Measurements from ENCODE around the gene TCIRG1.

TCIRG1 gene

GRCh38 chr11:68016904-68017817 lies 21.7 kb upstream of the TCIRG1 start:
- no peak for DNase-seq

- no peak for DNase-seq
Measured at GRCh38 chr11:68017980-68018729, 20.7 kb upstream of the TCIRG1 start.

- no peak for DNase-seq
Measured at GRCh38 chr11:68018730-68019190, 20.1 kb upstream of the TCIRG1 start.

GRCh38 chr11:68019486-68019885 lies 19.3 kb upstream of the TCIRG1 start:
- DNase-seq = no peak

- DNase-seq = no peak
Measured at GRCh38 chr11:68020575-68020974, 18.2 kb upstream of the TCIRG1 start.

GRCh38 chr11:68021167-68021787 lies 17.5 kb upstream of the TCIRG1 start:
- DNase-seq = no peak

- no peak for DNase-seq
Measured at GRCh38 chr11:68022531-68022930, 16.3 kb upstream of the TCIRG1 start.

GRCh38 chr11:68024508-68024907 lies 14.3 kb upstream of the TCIRG1 start:
- no peak for DNase-seq

- DNase-seq = no peak
Measured at GRCh38 chr11:68025047-68025446, 13.8 kb upstream of the TCIRG1 start.

- DNase-seq = no peak
Measured at GRCh38 chr11:68026391-68027105, 12.3 kb upstream of the TCIRG1 start.

GRCh38 chr11:68027667-68028066 lies 11.2 kb upstream of the TCIRG1 start:
- DNase-seq = no peak

- no peak for DNase-seq
Measured at GRCh38 chr11:68028802-68029545, 9.9 kb upstream of the TCIRG1 start.

- peak; percentile 98 for DNase-seq
Measured at GRCh38 chr11:68030318-68031143, 8.3 kb upstream of the TCIRG1 start, which contains the start of gene NDUFS8. NDUFS8 (plus strand) TSS chr11:68030681; CDS start chr11:68032152, 1,471 bp downstream.

GRCh38 chr11:68031144-68031464 lies 7.7 kb upstream of the TCIRG1 start:
- DNase-seq = no peak

- no peak for DNase-seq
Measured at GRCh38 chr11:68032003-68032402, 6.8 kb upstream of the TCIRG1 start.

GRCh38 chr11:68032997-68033707 lies 5.7 kb upstream of the TCIRG1 start:
- no peak for DNase-seq

- no peak for DNase-seq
Measured at GRCh38 chr11:68033708-68034045, 5.1 kb upstream of the TCIRG1 start.

GRCh38 chr11:68035266-68035876 lies 3.5 kb upstream of the TCIRG1 start:
- no peak for DNase-seq

GRCh38 chr11:68036141-68036716 lies 2.6 kb upstream of the TCIRG1 start:
- DNase-seq = no peak
